IPS-15b (cell line): ENCODE results near the gene LMF1.

ENCODE experiments used
- H3K27me3 ChIP-seq: one replicate; pipeline ENCODE4 v1.6.1; 2013; ENCODE audit warnings: low read length; ENCODE audit not compliant: control insufficient read depth, insufficient read depth
- H3K36me3 ChIP-seq: one replicate; pipeline ENCODE4 v1.6.1; 2013; ENCODE audit warnings: low read length; ENCODE audit not compliant: control insufficient read depth, insufficient read depth
- H3K4me1 ChIP-seq: one replicate; pipeline ENCODE4 v1.6.1; 2013; ENCODE audit warnings: mild to moderate bottlenecking, low read length; ENCODE audit not compliant: control insufficient read depth, insufficient read depth
- H3K4me3 ChIP-seq: one replicate; pipeline ENCODE4 v1.5.1; 2013; ENCODE audit warnings: low read depth, low read length
- H3K9ac ChIP-seq: one replicate; pipeline ENCODE4 v1.6.1; 2013; ENCODE audit warnings: low read depth, mild to moderate bottlenecking, low read length
- H3K9me3 ChIP-seq: one replicate; pipeline ENCODE4 v1.6.1; 2013; ENCODE audit warnings: mild to moderate bottlenecking, low read length; ENCODE audit not compliant: control insufficient read depth, insufficient read depth

LMF1 gene

GRCh38 chr16:876041-876335 is 94.8 kb downstream of the LMF1 start:
- H3K4me3 ChIP-seq = no peak overlapping the region
- H3K9ac ChIP-seq = no peak overlapping the region
- H3K4me1 ChIP-seq = no peaks in the 10 kb centered on the region
- H3K27me3 ChIP-seq = no peaks in the 10 kb centered on the region
- no peaks in the 10 kb centered on the region for H3K9me3 ChIP-seq
- H3K36me3 ChIP-seq = no peaks in the 10 kb centered on the region

GRCh38 chr16:875182-876040 is 95.4 kb downstream of the LMF1 start:
- no peaks in the 10 kb centered on the region for H3K36me3 ChIP-seq
- H3K9me3 ChIP-seq = no peaks in the 10 kb centered on the region
- no peaks in the 10 kb centered on the region for H3K27me3 ChIP-seq
- H3K4me1 ChIP-seq = no peaks in the 10 kb centered on the region
- no peak overlapping the region for H3K9ac ChIP-seq
- H3K4me3 ChIP-seq = no peak overlapping the region

- no peaks in the 10 kb centered on the region for H3K27me3 ChIP-seq
- H3K36me3 ChIP-seq = no peaks in the 10 kb centered on the region
- H3K4me1 ChIP-seq = no peaks in the 10 kb centered on the region
- no peaks in the 10 kb centered on the region for H3K9me3 ChIP-seq
- no peak overlapping the region for H3K9ac ChIP-seq
- no peak overlapping the region for H3K4me3 ChIP-seq
Observed at GRCh38 chr16:874366-875181, 96.2 kb downstream of the LMF1 start.

GRCh38 chr16:873889-874288 is 96.9 kb downstream of the LMF1 start:
- Histone ChIP-seq H3K9ac (no peak overlapping the region), H3K9me3 (no peaks in the 10 kb centered on the region), H3K36me3 (no peaks in the 10 kb centered on the region), H3K4me3 (no peak overlapping the region), H3K4me1 (no peaks in the 10 kb centered on the region), H3K27me3 (no peaks in the 10 kb centered on the region)

GRCh38 chr16:873243-873661 is 97.5 kb downstream of the LMF1 start:
- no peaks in the 10 kb centered on the region for H3K4me1 ChIP-seq
- H3K9me3 ChIP-seq = no peaks in the 10 kb centered on the region

GRCh38 chr16:872436-873242 is 98.1 kb downstream of the LMF1 start:
- Histone ChIP-seq H3K9me3 (no peaks in the 10 kb centered on the region), H3K36me3 (no peaks in the 10 kb centered on the region), H3K27me3 (no peaks in the 10 kb centered on the region), H3K9ac (no peak overlapping the region), H3K4me3 (no peak overlapping the region), H3K4me1 (no peaks in the 10 kb centered on the region)

More at GRCh38 chr16:873243-873661, 97.5 kb downstream of the LMF1 start:
- Histone ChIP-seq H3K4me3 (no peak overlapping the region), H3K27me3 (no peaks in the 10 kb centered on the region), H3K9ac (no peak overlapping the region), H3K36me3 (no peaks in the 10 kb centered on the region)

- Histone ChIP-seq H3K9me3 (no peaks in the 10 kb centered on the region), H3K4me3 (no peak overlapping the region), H3K27me3 (no peaks in the 10 kb centered on the region), H3K4me1 (no peaks in the 10 kb centered on the region), H3K36me3 (no peaks in the 10 kb centered on the region), H3K9ac (no peak overlapping the region)
Observed at GRCh38 chr16:871562-872345, 99.0 kb downstream of the LMF1 start.

- no peak overlapping the region for H3K4me3 ChIP-seq
- H3K27me3 ChIP-seq = no peaks in the 10 kb centered on the region
- H3K9me3 ChIP-seq = no peaks in the 10 kb centered on the region
Observed at GRCh38 chr16:870856-871561, 99.8 kb downstream of the LMF1 start.

GRCh38 chr16:869823-870641 is 100.8 kb downstream of the LMF1 start:
- no peaks in the 10 kb centered on the region for H3K36me3 ChIP-seq
- H3K9ac ChIP-seq = no peak overlapping the region
- no peaks in the 10 kb centered on the region for H3K27me3 ChIP-seq
- no peak overlapping the region for H3K4me3 ChIP-seq
- no peaks in the 10 kb centered on the region for H3K9me3 ChIP-seq
- no peaks in the 10 kb centered on the region for H3K4me1 ChIP-seq

More at GRCh38 chr16:870856-871561, 99.8 kb downstream of the LMF1 start:
- no peaks in the 10 kb centered on the region for H3K4me1 ChIP-seq
- H3K9ac ChIP-seq = no peak overlapping the region
- H3K36me3 ChIP-seq = no peaks in the 10 kb centered on the region
